GM18861 (cell line): ENCODE measurements around the gene PRDM5.

Experiments used
- ATAC-seq: cut with Tn5 transposase; IDR thresholded peaks from one replicate; pipeline ENCODE4 v1.9.1; 2021; ENCODE audit not compliant: unreplicated experiment

PRDM5 gene

DNA sequence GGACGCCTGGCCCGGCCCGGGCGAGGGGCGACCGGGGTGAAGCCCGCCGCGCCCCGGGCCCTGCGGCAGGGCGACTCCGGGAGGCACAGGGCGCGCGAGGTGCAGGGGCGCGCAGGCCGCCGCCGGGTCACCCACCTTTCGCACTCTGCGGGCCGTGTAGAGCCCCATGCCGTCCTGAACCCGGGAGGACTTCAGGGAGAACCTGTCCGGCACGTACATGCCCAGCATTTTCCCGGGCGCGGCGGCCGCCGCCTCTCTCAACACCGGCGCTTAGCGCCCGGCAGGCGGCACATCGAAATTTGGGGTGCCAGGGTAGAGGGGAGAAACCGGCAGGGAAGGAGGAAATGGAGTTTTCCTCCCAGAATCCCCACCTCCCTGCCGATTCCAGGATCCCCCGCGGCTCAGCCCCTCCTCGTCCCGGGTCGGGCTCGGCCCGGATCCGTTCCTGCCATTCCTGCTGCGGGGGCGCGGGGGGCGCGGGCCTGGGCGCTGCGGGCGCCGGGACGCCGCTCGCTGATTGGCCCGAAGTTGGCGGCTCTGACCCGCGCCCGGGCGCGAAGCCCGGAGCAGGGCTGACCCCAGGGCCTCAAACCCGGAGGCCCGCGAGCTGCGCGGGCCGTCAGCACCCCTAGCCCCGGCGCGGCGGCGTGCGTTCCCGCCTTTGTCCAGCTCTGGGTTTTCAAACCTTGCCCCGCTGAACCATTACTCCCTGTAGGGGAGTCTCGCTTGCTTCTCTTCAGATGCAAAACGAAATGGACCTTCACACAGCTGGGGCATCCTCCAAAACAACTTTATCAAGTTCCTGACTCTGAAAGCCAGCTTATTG lies at the start of gene PRDM5:
PRDM5 (minus strand) TSS at position 346 of the 826 bp plus-strand sequence; CDS start at position 228, 118 bp downstream.
- no peak for ATAC-seq

GRCh38 chr4:120971884-120972283 lies 49.4 kb upstream of the PRDM5 start:
- ATAC-seq: no peak

GRCh38 chr4:120965938-120966337 lies 43.4 kb upstream of the PRDM5 start:
- ATAC-seq: no peak

GRCh38 chr4:120964596-120964995 lies 42.1 kb upstream of the PRDM5 start:
- ATAC-seq: no peak

DNA sequence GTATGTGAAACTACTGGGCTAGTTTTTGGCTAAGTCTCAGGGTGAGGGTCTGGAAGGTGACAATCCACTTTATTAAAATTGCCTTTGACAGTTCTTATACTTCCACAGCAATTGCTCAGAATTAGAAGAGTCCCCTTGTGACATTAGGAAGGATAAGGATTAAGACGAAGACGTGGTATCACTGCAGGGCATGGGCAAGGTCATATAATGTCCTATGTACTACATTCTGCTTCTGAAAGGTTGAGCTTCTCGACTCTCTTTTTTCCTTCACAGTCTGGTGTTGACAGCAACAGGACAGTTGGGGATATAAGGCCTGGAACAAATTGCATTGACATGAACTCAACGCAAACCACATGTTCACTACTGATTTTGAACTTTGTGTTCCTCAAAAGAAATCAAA lies 40.9 kb upstream of the PRDM5 start:
- no peak for ATAC-seq

- no peak for ATAC-seq
Observed at GRCh38 chr4:120960656-120961267, 38.2 kb upstream of the PRDM5 start.

DNA sequence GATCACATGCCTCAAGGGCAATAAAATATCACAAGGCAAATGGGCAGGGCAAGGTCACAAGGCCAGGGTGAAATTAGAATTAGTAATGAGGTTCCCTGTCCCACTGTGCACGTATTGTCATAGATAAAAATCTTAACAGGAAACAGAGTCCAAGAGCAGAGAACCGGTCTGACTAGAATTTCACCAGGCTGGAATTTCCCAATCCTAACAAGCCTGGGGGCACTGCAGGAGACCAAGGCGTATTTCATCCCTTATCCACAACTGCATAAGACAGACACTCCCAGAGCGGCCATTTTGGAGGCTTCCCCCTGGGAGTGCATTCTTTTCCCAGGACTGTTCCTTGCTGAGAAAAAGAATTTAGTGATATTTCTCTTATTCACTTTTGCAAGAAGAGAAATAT lies 25.9 kb upstream of the PRDM5 start:
- no peak for ATAC-seq

- ATAC-seq: no peak
Observed at GRCh38 chr4:120942776-120943175, 20.2 kb upstream of the PRDM5 start.

GRCh38 chr4:120940547-120940946 lies 18.0 kb upstream of the PRDM5 start:
- ATAC-seq: no peak

- ATAC-seq: no peak
Observed at GRCh38 chr4:120939693-120940092, 17.2 kb upstream of the PRDM5 start.

GRCh38 chr4:120929847-120930246 lies 7.3 kb upstream of the PRDM5 start:
- ATAC-seq: no peak

GRCh38 chr4:120927801-120928409 lies 5.4 kb upstream of the PRDM5 start:
- ATAC-seq: no peak

DNA sequence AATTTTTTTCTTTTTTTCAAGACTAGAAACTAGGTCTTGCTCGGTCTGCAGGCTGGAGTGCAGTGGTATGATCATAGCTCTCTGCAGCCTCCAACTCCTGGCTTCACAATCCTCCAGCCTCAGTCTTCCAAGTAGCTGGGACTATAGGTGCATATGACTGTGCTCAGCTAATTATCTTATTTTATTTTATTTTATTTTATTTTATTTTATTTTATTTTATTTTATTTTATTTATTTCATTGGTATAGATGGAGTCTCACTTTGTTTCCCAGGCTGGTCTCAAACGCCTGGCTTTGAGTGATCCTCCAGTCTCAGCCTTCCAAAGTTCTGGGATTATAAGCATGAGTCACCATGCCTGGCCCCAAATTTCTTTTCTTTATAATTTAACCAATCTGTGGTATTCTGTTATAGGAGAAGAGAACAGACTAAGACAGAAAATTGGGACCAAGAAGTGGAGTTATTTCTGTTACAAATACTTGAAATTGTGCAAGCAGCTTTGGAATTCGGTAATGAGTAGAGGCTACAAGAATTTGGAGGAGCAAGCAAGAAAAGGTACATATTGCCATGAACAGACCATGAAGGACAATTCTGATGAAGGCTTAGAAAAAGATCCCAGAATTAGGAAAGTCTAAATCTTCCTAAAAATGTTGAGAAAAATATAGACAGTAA lies 4.0 kb upstream of the PRDM5 start:
- ATAC-seq: no peak

- ATAC-seq: no peak
Observed at GRCh38 chr4:120924931-120925330, 2.4 kb upstream of the PRDM5 start.

GRCh38 chr4:120923207-120923522 lies 639 bp upstream of the PRDM5 start:
- ATAC-seq: no peak

DNA sequence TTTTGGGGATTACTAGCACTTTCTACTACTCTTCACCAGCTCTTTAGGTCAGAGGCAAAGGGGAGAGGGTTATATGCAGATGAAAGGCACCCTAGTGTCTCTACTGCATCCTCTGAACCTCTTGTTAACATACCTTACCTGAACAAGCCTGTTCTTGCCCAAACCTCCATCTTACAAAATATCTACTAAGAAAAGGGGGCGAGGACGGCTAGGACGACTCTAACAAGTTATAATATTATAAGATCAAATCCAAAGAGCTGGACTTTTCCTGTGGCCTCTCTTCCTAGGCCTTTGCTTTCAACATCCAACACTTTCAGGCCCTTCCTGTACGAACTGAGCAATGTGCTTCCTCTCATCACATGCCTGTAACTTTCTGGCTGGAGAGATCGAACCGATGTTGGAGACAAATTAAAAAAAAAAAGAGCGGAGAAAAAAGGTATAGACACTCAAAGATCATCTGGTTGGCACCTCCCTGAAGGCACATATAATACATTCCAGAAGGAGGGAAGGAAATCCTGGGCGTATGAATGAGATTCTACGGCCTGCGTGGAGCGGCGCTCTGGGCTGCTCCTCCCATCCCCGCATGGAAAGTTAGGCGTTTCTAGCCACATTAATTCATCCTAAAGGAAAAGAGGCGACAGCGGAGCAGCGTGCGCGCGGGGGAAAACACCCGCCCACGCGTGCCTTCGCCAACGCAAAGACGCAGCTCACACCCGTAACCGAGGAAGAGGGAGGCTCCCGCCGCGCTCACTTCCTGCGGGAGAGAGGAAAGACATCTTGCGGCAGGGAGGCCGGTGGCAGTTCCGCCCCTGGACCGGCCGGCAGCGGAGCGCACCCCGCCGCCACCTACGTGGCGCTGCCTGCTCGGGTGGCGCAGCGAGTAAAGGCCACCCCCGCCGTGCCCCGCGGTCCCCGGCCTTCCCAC lies 808 bp downstream of the PRDM5 start:
- ATAC-seq: no peak

DNA sequence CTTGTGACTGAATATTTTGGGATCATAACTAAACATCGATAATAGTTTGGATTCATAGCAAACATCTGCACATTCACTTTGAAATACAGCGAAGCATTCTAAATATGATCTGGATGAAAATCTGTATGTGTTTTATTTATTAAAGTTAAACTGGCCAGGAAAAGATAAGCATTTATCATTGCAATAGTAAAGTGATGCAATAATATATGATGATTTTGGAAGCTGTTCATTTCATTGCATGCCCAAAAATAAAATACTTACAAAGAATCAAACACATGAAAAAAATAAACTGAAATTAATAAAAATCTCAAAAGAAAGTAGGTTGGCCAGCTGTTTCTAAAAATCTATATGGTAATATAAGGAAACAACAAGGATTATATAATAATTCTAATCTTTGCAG lies 1.9 kb downstream of the PRDM5 start:
- ATAC-seq: no peak

DNA sequence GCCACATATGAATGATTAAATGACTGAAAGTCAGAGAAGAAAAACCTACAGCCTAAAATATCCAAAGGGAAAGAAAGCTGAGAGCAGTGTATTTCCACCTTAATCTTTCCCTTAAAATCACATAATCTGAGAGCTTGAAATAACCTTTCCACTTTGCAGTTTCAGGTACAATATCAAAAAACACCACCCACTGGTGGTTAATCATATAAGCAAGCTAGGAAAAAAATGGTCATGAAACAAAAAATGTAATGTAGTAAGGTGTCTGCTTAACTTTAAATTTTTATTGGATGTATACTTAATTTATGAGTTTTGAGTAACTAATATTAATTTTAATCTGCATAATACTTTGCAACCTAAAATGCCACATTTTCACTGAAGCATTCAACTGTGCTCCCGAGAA lies 3.2 kb downstream of the PRDM5 start:
- no peak for ATAC-seq

- ATAC-seq: no peak
Observed at GRCh38 chr4:120918788-120919187, 3.7 kb downstream of the PRDM5 start.

GRCh38 chr4:120918092-120918491 lies 4.4 kb downstream of the PRDM5 start:
- ATAC-seq: no peak

- ATAC-seq: no peak
Observed at GRCh38 chr4:120916937-120917336, 5.6 kb downstream of the PRDM5 start.
